Activated CD4-positive, alpha-beta T cell treated with anti-CD3 and anti-CD28 coated beads for 36 hours (primary cell): ENCODE results near the gene PCDH7. TPM values are rescaled to one million over a fixed set of nuclear protein-coding genes. Genes with fewer than 3 reads are reported as not detected.

ENCODE experiments used
- ATAC-seq: fragments of 200-7000 bp; cut with Tn5 transposase; one replicate; pipeline ENCODE4 v1.10.0; 2021; ENCODE audit warnings: mild to moderate bottlenecking, moderate library complexity
- CTCF ChIA-PET: fragments of 350-600 bp; sonication (Branson Sonifier 250); formaldehyde crosslinking; loops from one replicate; lab custom pipeline; 2021; ENCODE audit warnings: antibody characterized with exemption; lab: Charles Lee
- POLR2A ChIA-PET: fragments of 350-600 bp; sonication (Branson Sonifier 250); formaldehyde crosslinking; loops from one replicate; lab custom pipeline; 2021; ENCODE audit warnings: antibody characterized with exemption, inconsistent platforms; lab: Charles Lee
- DNase-seq: peaks from one replicate; pipeline ENCODE4 v3.0.0-alpha.2; 2020
- H3K27ac Mint-ChIP-seq: one replicate; pipeline ENCODE4 v1.8.0; 2021; ENCODE audit warnings: mixed read lengths
- H3K27me3 Mint-ChIP-seq: one replicate; pipeline ENCODE4 v1.8.0; 2021; ENCODE audit warnings: mixed read lengths
- H3K36me3 Mint-ChIP-seq: one replicate; pipeline ENCODE4 v1.8.0; 2021; ENCODE audit warnings: low read depth, mixed read lengths
- H3K4me1 Mint-ChIP-seq: one replicate; pipeline ENCODE4 v1.8.0; 2021; ENCODE audit warnings: mixed read lengths
- H3K4me3 Mint-ChIP-seq: one replicate; pipeline ENCODE4 v1.8.0; 2021; ENCODE audit warnings: mild to moderate bottlenecking, moderate library complexity, mixed read lengths
- H3K9me3 Mint-ChIP-seq: one replicate; pipeline ENCODE4 v1.8.0; 2021; ENCODE audit warnings: low read depth, mixed read lengths
- intact Hi-C, 2 experiments: fragments of 100-400 bp; cut with DNase I in 1 of 2; cut with micrococcal nuclease in 1 of 2; formaldehyde crosslinking; loops; one replicate each; pipeline versions ENCODE4 v1.14.2 to v1.15.1; 2022 to 2024; cut with DNase I, micrococcal nuclease
- total RNA-seq, 2 experiments: library from RNA; stranded (reverse); gene quantifications; one replicate each; pipeline ENCODE4 v1.2.3, GENCODE V29; 2021

Gene PCDH7
- total RNA-seq, 2 experiments from 2014 or later = not detected

GRCh38 chr4:30720661-30721184 lies 554 bp downstream of the PCDH7 start:
- no peaks in the 10 kb centered on the region for H3K36me3 Mint-ChIP-seq
- ATAC-seq (no peak), DNase-seq (peak; percentile 11)
- H3K9me3 Mint-ChIP-seq = peaks cover 2% of the 10 kb centered on the region
- no peak overlapping the region for H3K27ac Mint-ChIP-seq
- POLR2A ChIA-PET = no interaction called here
- H3K4me3 Mint-ChIP-seq = peak overlapping the region; percentile 57
- CTCF ChIA-PET = no interaction called here
- intact Hi-C loops = no loop called here
- peaks cover 59% of the 10 kb centered on the region for H3K27me3 Mint-ChIP-seq
- peaks cover 38% of the 10 kb centered on the region for H3K4me1 Mint-ChIP-seq

- ATAC-seq (no peak), DNase-seq (peak; percentile 40)
- ChIA-PET POLR2A (no interaction called here), CTCF (no interaction called here)
- Mint-ChIP-seq H3K4me3 (peak overlapping the region; percentile 57), H3K27ac (no peak overlapping the region), H3K4me1 (peaks cover 32% of the 10 kb centered on the region), H3K9me3 (peaks cover 2% of the 10 kb centered on the region), H3K36me3 (no peaks in the 10 kb centered on the region), H3K27me3 (peaks cover 55% of the 10 kb centered on the region)
- intact Hi-C loops = no loop called here
Observed at GRCh38 chr4:30721185-30722091, 1.3 kb downstream of the PCDH7 start.

- POLR2A ChIA-PET = no interaction called here
- ATAC-seq (no peak), DNase-seq (no peak)
- no peaks in the 10 kb centered on the region for H3K36me3 Mint-ChIP-seq
- H3K9me3 Mint-ChIP-seq = peaks cover 2% of the 10 kb centered on the region
- peaks cover 30% of the 10 kb centered on the region for H3K4me1 Mint-ChIP-seq
- intact Hi-C loops = no loop called here
- CTCF ChIA-PET = no interaction called here
- no peak overlapping the region for H3K27ac Mint-ChIP-seq
- H3K4me3 Mint-ChIP-seq = no peak overlapping the region
- peaks cover 55% of the 10 kb centered on the region for H3K27me3 Mint-ChIP-seq
Observed at GRCh38 chr4:30722092-30722358, 1.9 kb downstream of the PCDH7 start.

- peaks cover 26% of the 10 kb centered on the region for H3K4me1 Mint-ChIP-seq
- ChIA-PET CTCF (no interaction called here), POLR2A (no interaction called here)
- H3K27me3 Mint-ChIP-seq = peaks cover 54% of the 10 kb centered on the region
- H3K4me3 Mint-ChIP-seq = no peak overlapping the region
- DNase-seq (no peak), ATAC-seq (no peak)
- peaks cover 2% of the 10 kb centered on the region for H3K9me3 Mint-ChIP-seq
- no peaks in the 10 kb centered on the region for H3K36me3 Mint-ChIP-seq
- intact Hi-C loops = no loop called here
- no peak overlapping the region for H3K27ac Mint-ChIP-seq
Observed at GRCh38 chr4:30722359-30723200, 2.4 kb downstream of the PCDH7 start.

- ChIA-PET POLR2A (no interaction called here), CTCF (no interaction called here)
- Mint-ChIP-seq H3K4me1 (peaks cover 20% of the 10 kb centered on the region), H3K27ac (no peak overlapping the region), H3K27me3 (peaks cover 49% of the 10 kb centered on the region), H3K36me3 (no peaks in the 10 kb centered on the region), H3K9me3 (peaks cover 2% of the 10 kb centered on the region), H3K4me3 (no peak overlapping the region)
- DNase-seq (no peak), ATAC-seq (no peak)
- intact Hi-C loops = no loop called here
Observed at GRCh38 chr4:30723201-30723955, 3.2 kb downstream of the PCDH7 start.

- Mint-ChIP-seq H3K4me1 (peaks cover 11% of the 10 kb centered on the region), H3K9me3 (peaks cover 2% of the 10 kb centered on the region), H3K27ac (no peak overlapping the region), H3K27me3 (peaks cover 40% of the 10 kb centered on the region), H3K36me3 (no peaks in the 10 kb centered on the region), H3K4me3 (no peak overlapping the region)
- intact Hi-C loops = no loop called here
- ChIA-PET CTCF (no interaction called here), POLR2A (no interaction called here)
- DNase-seq = no peak
- no peak for ATAC-seq
Observed at GRCh38 chr4:30724247-30724646, 4.1 kb downstream of the PCDH7 start.

GRCh38 chr4:30725562-30725961 lies 5.4 kb downstream of the PCDH7 start:
- Mint-ChIP-seq H3K4me1 (peaks cover 4% of the 10 kb centered on the region), H3K4me3 (no peak overlapping the region), H3K27me3 (peaks cover 30% of the 10 kb centered on the region), H3K36me3 (no peaks in the 10 kb centered on the region), H3K9me3 (peaks cover 2% of the 10 kb centered on the region), H3K27ac (no peak overlapping the region)
- ATAC-seq (no peak), DNase-seq (no peak)
- CTCF ChIA-PET = no interaction called here
- intact Hi-C loops = no loop called here
- POLR2A ChIA-PET = no interaction called here

- POLR2A ChIA-PET = no interaction called here
- Mint-ChIP-seq H3K27me3 (peaks cover 26% of the 10 kb centered on the region), H3K9me3 (peaks cover 2% of the 10 kb centered on the region), H3K4me1 (no peaks in the 10 kb centered on the region), H3K4me3 (no peak overlapping the region), H3K27ac (no peak overlapping the region), H3K36me3 (no peaks in the 10 kb centered on the region)
- ATAC-seq = no peak
- intact Hi-C loops = no loop called here
- CTCF ChIA-PET = interaction anchor here (0.7 kb wide), 1 partner anchor 11 kb away, joined by 3 read pairs; no protein-coding TSS in a partner anchor
- no peak for DNase-seq
Observed at GRCh38 chr4:30726090-30726675, 6.0 kb downstream of the PCDH7 start.

GRCh38 chr4:30727409-30727808 lies 7.2 kb downstream of the PCDH7 start:
- Mint-ChIP-seq H3K27ac (no peak overlapping the region), H3K27me3 (peaks cover 24% of the 10 kb centered on the region), H3K4me1 (no peaks in the 10 kb centered on the region), H3K36me3 (no peaks in the 10 kb centered on the region), H3K4me3 (no peak overlapping the region), H3K9me3 (peaks cover 2% of the 10 kb centered on the region)
- intact Hi-C loops = no loop called here
- ATAC-seq = no peak
- ChIA-PET CTCF (no interaction called here), POLR2A (no interaction called here)
- no peak for DNase-seq

- no peaks in the 10 kb centered on the region for H3K4me1 Mint-ChIP-seq
- intact Hi-C loops = no loop called here
- no peak overlapping the region for H3K4me3 Mint-ChIP-seq
- no peaks in the 10 kb centered on the region for H3K36me3 Mint-ChIP-seq
- CTCF ChIA-PET = no interaction called here
- H3K9me3 Mint-ChIP-seq = peaks cover 2% of the 10 kb centered on the region
- H3K27ac Mint-ChIP-seq = no peak overlapping the region
- POLR2A ChIA-PET = no interaction called here
- H3K27me3 Mint-ChIP-seq = peaks cover 15% of the 10 kb centered on the region
- no peak for ATAC-seq
- DNase-seq = no peak
Observed at GRCh38 chr4:30728311-30728710, 8.1 kb downstream of the PCDH7 start.

GRCh38 chr4:30743897-30744296 lies 23.7 kb downstream of the PCDH7 start:
- DNase-seq (no peak), ATAC-seq (no peak)
- H3K4me3 Mint-ChIP-seq = no peak overlapping the region
- H3K36me3 Mint-ChIP-seq = no peaks in the 10 kb centered on the region
- CTCF ChIA-PET = no interaction called here
- no peaks in the 10 kb centered on the region for H3K9me3 Mint-ChIP-seq
- no peaks in the 10 kb centered on the region for H3K4me1 Mint-ChIP-seq
- intact Hi-C loops = no loop called here
- no peaks in the 10 kb centered on the region for H3K27me3 Mint-ChIP-seq
- POLR2A ChIA-PET = no interaction called here
- H3K27ac Mint-ChIP-seq = no peak overlapping the region
